Left kidney (tissue), 2 donors: ENCODE data around the gene RAP1A. TPM values are rescaled to one million over a fixed set of nuclear protein-coding genes. Genes with fewer than 3 reads are reported as not detected.
"Not testable (repeated sequence)": the region's sequence is repeated elsewhere in the genome, so short reads cannot be mapped to it uniquely, and the experiment has no call there.

Source experiments
- DNase-seq: peaks from one replicate; pipeline ENCODE4 v3.0.0-alpha.2; 2013
- polyA plus RNA-seq: library from polyadenylated mRNA; unstranded; fragments of 120-200 nt; gene quantifications from one replicate; pipeline ENCODE4 v1.2.1, GENCODE V29; 2013; ENCODE audit not compliant: insufficient read length

Gene RAP1A
- polyA plus RNA-seq, 1 donor, result 75.9 TPM

- no peak for DNase-seq
Observed at GRCh38 chr1:111736548-111737215, 117.1 kb downstream of the RAP1A start.

- DNase-seq, result no peak
Observed at GRCh38 chr1:111737216-111738132, 117.9 kb downstream of the RAP1A start.

GRCh38 chr1:111738133-111738435 is 118.5 kb downstream of the RAP1A start:
- no peak for DNase-seq

GRCh38 chr1:111738436-111739193 is 119.0 kb downstream of the RAP1A start:
- DNase-seq, result peak; percentile 60

GRCh38 chr1:111739194-111739924 is 119.8 kb downstream of the RAP1A start, which contains the start of gene INKA2:
TSS of gene INKA2 (minus strand) at chr1:111739395. CDS start at chr1:111739242, 153 bp downstream.
- DNase-seq, result peak; percentile 74

- DNase-seq, result no peak
Observed at GRCh38 chr1:111739925-111740765, 120.6 kb downstream of the RAP1A start.

- not testable (repeated sequence) for DNase-seq
Observed at GRCh38 chr1:111742292-111742691, 122.7 kb downstream of the RAP1A start.

GRCh38 chr1:111742938-111743549 is 123.5 kb downstream of the RAP1A start:
- DNase-seq, result no peak

GRCh38 chr1:111743679-111744101 is 124.1 kb downstream of the RAP1A start:
- DNase-seq, result no peak

- no peak for DNase-seq
Observed at GRCh38 chr1:111745675-111746613, 126.4 kb downstream of the RAP1A start.

GRCh38 chr1:111746614-111746999 is 127.0 kb downstream of the RAP1A start:
- DNase-seq, result no peak

GRCh38 chr1:111747282-111747734 is 127.7 kb downstream of the RAP1A start:
- DNase-seq, result no peak

- no peak for DNase-seq
Observed at GRCh38 chr1:111747947-111748346, 128.4 kb downstream of the RAP1A start.

- DNase-seq, result no peak
Observed at GRCh38 chr1:111749628-111750027, 130.0 kb downstream of the RAP1A start.

GRCh38 chr1:111750856-111751255 is 131.3 kb downstream of the RAP1A start:
- DNase-seq, result no peak

- DNase-seq, result no peak
Observed at GRCh38 chr1:111751906-111752575, 132.5 kb downstream of the RAP1A start.

- DNase-seq, result peak; percentile 75
Observed at GRCh38 chr1:111754984-111755330, 135.4 kb downstream of the RAP1A start.

GRCh38 chr1:111755331-111756123 is 135.9 kb downstream of the RAP1A start, which contains the start of gene DDX20:
TSS of gene DDX20 (plus strand) at chr1:111755901. CDS start at chr1:111755925, 24 bp downstream.
- DNase-seq, result peak; percentile 97
